Neural crest cell (in vitro differentiated cells): ENCODE measurements around the gene KCNK1. TPM values are rescaled to one million over a fixed set of nuclear protein-coding genes. Genes with fewer than 3 reads are reported as not detected.

Source experiments
- DNase-seq: peaks from one replicate; pipeline ENCODE4 v3.0.0; 2021; ENCODE audit warnings: low read depth, mixed read lengths, low spot score
- H3K27ac Mint-ChIP-seq: one replicate; pipeline ENCODE4 v1.8.0; 2021; ENCODE audit warnings: mild to moderate bottlenecking, mixed read lengths; ENCODE audit not compliant: unreplicated experiment
- H3K27me3 Mint-ChIP-seq: 2 replicates; pipeline ENCODE4 v1.8.0; 2021; ENCODE audit warnings: low read depth, mild to moderate bottlenecking, mixed read lengths
- H3K36me3 Mint-ChIP-seq: 2 replicates; pipeline ENCODE4 v1.8.0; 2021; ENCODE audit warnings: low read depth, mild to moderate bottlenecking, mixed read lengths
- H3K4me1 Mint-ChIP-seq: 2 replicates; pipeline ENCODE4 v1.8.0; 2021; ENCODE audit warnings: mixed read lengths
- H3K4me3 Mint-ChIP-seq: one replicate; pipeline ENCODE4 v1.8.0; 2021; ENCODE audit warnings: mild to moderate bottlenecking, mixed read lengths
- H3K9me3 Mint-ChIP-seq: 2 replicates; pipeline ENCODE4 v1.8.0; 2021; ENCODE audit warnings: mixed read lengths
- total RNA-seq: library from RNA; stranded (reverse); gene quantifications from 2 replicates; pipeline ENCODE4 v1.2.1, GENCODE V29; 2021
- TF ChIP-seq, protein P1 (sequence below): fragments of 200-600 bp; sonication (generic); conservative IDR thresholded peaks from 2 replicates; pipeline ENCODE4 v1.5.0; 2021; ENCODE audit warnings: antibody characterized with exemption, mild to moderate bottlenecking

The KCNK1 gene
- total RNA-seq, 1 donor from 2014 or later: 0.56 TPM

GRCh38 chr1:233662575-233663304 is 48.8 kb downstream of the KCNK1 start:
- Mint-ChIP-seq H3K9me3 (no peaks in the 10 kb centered on the region), H3K36me3 (no peaks in the 10 kb centered on the region), H3K4me1 (no peaks in the 10 kb centered on the region), H3K27ac (no peak overlapping the region), H3K27me3 (no peaks in the 10 kb centered on the region), H3K4me3 (no peak overlapping the region)
- DNase-seq: no peak
- TF ChIP-seq, protein P1, sequence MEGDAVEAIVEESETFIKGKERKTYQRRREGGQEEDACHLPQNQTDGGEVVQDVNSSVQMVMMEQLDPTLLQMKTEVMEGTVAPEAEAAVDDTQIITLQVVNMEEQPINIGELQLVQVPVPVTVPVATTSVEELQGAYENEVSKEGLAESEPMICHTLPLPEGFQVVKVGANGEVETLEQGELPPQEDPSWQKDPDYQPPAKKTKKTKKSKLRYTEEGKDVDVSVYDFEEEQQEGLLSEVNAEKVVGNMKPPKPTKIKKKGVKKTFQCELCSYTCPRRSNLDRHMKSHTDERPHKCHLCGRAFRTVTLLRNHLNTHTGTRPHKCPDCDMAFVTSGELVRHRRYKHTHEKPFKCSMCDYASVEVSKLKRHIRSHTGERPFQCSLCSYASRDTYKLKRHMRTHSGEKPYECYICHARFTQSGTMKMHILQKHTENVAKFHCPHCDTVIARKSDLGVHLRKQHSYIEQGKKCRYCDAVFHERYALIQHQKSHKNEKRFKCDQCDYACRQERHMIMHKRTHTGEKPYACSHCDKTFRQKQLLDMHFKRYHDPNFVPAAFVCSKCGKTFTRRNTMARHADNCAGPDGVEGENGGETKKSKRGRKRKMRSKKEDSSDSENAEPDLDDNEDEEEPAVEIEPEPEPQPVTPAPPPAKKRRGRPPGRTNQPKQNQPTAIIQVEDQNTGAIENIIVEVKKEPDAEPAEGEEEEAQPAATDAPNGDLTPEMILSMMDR: no peak

DNA sequence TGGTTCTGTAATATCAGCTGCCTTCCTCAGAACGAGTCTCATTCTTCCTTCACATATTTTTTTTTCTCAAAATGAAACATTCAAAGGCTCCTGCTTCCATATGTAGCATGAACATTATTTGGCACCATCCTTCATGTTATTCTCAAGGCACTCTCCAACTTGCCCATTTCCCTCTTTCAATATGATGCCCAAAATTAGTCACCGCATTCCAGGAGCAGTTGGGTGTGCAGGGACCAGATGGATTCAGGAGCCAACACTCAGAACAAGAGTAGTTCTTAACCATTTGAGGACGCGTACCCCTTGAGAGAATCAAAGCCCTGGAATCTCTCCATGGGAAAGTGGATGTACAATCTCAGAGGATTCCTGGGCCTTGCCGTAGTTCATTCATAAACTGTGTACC is 50.3 kb downstream of the KCNK1 start:
- no peak overlapping the region for H3K4me3 Mint-ChIP-seq
- no peak for DNase-seq
- H3K27me3 Mint-ChIP-seq: no peaks in the 10 kb centered on the region
- H3K27ac Mint-ChIP-seq: no peak overlapping the region
- H3K36me3 Mint-ChIP-seq: peaks cover 3% of the 10 kb centered on the region
- no peaks in the 10 kb centered on the region for H3K9me3 Mint-ChIP-seq
- no peaks in the 10 kb centered on the region for H3K4me1 Mint-ChIP-seq
- TF ChIP-seq, protein P1: no peak

DNA sequence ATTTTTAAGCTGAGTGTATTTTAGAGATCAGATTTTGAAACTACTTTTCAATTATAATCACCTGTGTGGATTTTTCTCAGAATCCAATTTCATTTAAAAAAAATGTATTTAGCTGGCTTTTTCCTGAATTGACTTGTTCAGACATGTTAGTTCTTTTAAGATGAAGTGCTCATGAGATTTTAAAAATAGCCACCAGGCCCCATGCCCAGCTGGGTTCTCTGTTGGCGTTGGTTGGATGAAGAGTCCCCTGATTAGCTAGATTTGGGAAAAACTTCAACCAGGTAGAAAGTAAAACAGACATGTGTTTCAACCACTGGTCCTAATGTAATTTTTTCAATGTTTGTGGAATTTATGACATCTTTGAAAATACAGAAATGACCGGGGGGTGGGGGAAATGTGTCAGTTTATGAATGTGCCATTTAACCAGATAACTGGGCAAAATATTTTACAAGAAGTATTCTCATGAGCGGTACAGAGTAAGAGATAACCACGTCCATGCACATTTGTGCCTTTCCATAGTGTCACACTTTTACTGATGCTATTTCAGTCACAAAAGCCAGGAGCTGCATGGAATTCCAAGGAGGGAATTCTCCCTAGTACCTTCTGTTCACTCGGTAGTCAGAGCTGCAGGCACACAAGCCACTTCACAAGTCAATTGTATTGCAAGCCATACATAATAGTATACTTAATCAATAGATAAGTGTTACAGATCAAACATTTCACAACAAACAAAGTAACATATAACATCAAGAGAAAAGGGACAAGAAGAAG is 51.1 kb downstream of the KCNK1 start:
- Mint-ChIP-seq H3K9me3 (no peaks in the 10 kb centered on the region), H3K4me1 (no peaks in the 10 kb centered on the region), H3K36me3 (peaks cover 3% of the 10 kb centered on the region), H3K27ac (no peak overlapping the region), H3K27me3 (no peaks in the 10 kb centered on the region), H3K4me3 (no peak overlapping the region)
- TF ChIP-seq, protein P1: no peak
- DNase-seq: no peak

- Mint-ChIP-seq H3K4me3 (no peak overlapping the region), H3K27me3 (no peaks in the 10 kb centered on the region), H3K9me3 (peaks cover 2% of the 10 kb centered on the region), H3K36me3 (peaks cover 3% of the 10 kb centered on the region), H3K4me1 (no peaks in the 10 kb centered on the region), H3K27ac (no peak overlapping the region)
- DNase-seq: no peak
- TF ChIP-seq, protein P1: no peak
Measured at GRCh38 chr1:233665575-233666270, 51.8 kb downstream of the KCNK1 start.

- Mint-ChIP-seq H3K4me3 (no peak overlapping the region), H3K27ac (no peak overlapping the region), H3K27me3 (no peaks in the 10 kb centered on the region), H3K36me3 (peaks cover 3% of the 10 kb centered on the region), H3K4me1 (no peaks in the 10 kb centered on the region), H3K9me3 (peaks cover 2% of the 10 kb centered on the region)
- TF ChIP-seq, protein P1: no peak
- no peak for DNase-seq
Measured at GRCh38 chr1:233667741-233668140, 53.8 kb downstream of the KCNK1 start.
